A549 (cell line): ENCODE measurements around the gene CEP128.

Source experiments
- CHD4 ChIP-seq: fragments of 200-600 bp; sonication (generic); IDR thresholded peaks from 2 replicates; pipeline ENCODE4 v1.6.1; 2016; ENCODE audit warnings: antibody characterized with exemption, mild to moderate bottlenecking, borderline replicate concordance
- EP300 ChIP-seq, 2 experiments: fragments of >200 bp; sonication (Bioruptor Twin); formaldehyde crosslinking; IDR thresholded peaks; 2 replicates in 1 of 2; 3 replicates in 1 of 2; pipeline ENCODE4 v1.6.1; 2016 to 2017
- ESRRA ChIP-seq: fragments of 150-350 bp; IDR thresholded peaks from 2 replicates; pipeline ENCODE4 v1.6.1; 2014; ENCODE audit warnings: mild to moderate bottlenecking, low read length, borderline replicate concordance
- JUN ChIP-seq, 2 experiments: fragments of >200 bp; sonication (Bioruptor Twin); formaldehyde crosslinking; IDR thresholded peaks; 2 replicates in 1 of 2; 3 replicates in 1 of 2; pipeline ENCODE4 v1.6.1; 2016 to 2017
- POLR2A ChIP-seq: IDR thresholded peaks from 2 replicates; pipeline ENCODE4 v1.6.1; 2012; ENCODE audit warnings: mild to moderate bottlenecking, low read length
- RNF2 ChIP-seq: fragments of 200-600 bp; sonication (generic); IDR thresholded peaks from 2 replicates; pipeline ENCODE4 v1.6.1; 2016; ENCODE audit warnings: low read depth, mild to moderate bottlenecking, antibody characterized with exemption, moderate library complexity, borderline replicate concordance
- TF ChIP-seq, protein P1 (sequence below): fragments of >200 bp; sonication (Bioruptor Twin); formaldehyde crosslinking; IDR thresholded peaks from 3 replicates; pipeline ENCODE4 v1.5.1; 2016
- TF ChIP-seq, protein P2 (sequence below): fragments of 250-450 bp; sonication (Bioruptor Pico); IDR thresholded peaks from 2 replicates; pipeline ENCODE4 v1.5.0; 2021; ENCODE audit warnings: mild to moderate bottlenecking, moderate library complexity, borderline replicate concordance
- TF ChIP-seq, protein P3 (sequence below): fragments of 250-450 bp; sonication (Bioruptor Pico); IDR thresholded peaks from 2 replicates; pipeline ENCODE4 v1.5.0; 2020; ENCODE audit warnings: low read depth, mild to moderate bottlenecking, moderate library complexity
- TF ChIP-seq, protein P4 (sequence below): IDR thresholded peaks from 2 replicates; pipeline ENCODE4 v1.6.1; 2012

DNA sequence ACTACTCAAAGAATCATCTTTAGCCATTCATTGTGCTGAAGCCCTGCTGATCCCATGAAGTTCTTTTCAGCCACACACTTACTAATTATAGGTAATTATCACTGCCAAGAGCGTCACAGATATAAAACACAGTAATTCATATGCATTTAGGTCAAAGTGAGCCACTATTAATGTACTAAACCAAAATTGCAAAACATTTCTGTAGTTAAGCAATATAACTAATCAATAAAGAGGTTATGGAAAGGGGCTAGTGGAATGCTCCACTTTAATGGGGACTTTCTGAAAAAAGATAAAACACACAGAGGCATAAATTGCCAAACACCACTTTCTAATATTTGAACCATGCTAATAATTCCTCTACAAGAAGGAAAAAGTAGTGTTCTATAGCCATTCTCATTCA is 6.8 kb upstream of the CEP128 start:
- TF ChIP-seq, protein P1, sequence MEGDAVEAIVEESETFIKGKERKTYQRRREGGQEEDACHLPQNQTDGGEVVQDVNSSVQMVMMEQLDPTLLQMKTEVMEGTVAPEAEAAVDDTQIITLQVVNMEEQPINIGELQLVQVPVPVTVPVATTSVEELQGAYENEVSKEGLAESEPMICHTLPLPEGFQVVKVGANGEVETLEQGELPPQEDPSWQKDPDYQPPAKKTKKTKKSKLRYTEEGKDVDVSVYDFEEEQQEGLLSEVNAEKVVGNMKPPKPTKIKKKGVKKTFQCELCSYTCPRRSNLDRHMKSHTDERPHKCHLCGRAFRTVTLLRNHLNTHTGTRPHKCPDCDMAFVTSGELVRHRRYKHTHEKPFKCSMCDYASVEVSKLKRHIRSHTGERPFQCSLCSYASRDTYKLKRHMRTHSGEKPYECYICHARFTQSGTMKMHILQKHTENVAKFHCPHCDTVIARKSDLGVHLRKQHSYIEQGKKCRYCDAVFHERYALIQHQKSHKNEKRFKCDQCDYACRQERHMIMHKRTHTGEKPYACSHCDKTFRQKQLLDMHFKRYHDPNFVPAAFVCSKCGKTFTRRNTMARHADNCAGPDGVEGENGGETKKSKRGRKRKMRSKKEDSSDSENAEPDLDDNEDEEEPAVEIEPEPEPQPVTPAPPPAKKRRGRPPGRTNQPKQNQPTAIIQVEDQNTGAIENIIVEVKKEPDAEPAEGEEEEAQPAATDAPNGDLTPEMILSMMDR, result no peak
- no peak for TF ChIP-seq JUN (IDR thresholded peaks at IDR 0.05)
- TF ChIP-seq CHD4, result no peak
- TF ChIP-seq, protein P2, sequence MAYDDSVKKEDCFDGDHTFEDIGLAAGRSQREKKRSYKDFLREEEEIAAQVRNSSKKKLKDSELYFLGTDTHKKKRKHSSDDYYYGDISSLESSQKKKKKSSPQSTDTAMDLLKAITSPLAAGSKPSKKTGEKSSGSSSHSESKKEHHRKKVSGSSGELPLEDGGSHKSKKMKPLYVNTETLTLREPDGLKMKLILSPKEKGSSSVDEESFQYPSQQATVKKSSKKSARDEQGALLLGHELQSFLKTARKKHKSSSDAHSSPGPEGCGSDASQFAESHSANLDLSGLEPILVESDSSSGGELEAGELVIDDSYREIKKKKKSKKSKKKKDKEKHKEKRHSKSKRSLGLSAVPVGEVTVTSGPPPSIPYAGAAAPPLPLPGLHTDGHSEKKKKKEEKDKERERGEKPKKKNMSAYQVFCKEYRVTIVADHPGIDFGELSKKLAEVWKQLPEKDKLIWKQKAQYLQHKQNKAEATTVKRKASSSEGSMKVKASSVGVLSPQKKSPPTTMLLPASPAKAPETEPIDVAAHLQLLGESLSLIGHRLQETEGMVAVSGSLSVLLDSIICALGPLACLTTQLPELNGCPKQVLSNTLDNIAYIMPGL (CRISPR knock-in tag), result no peak
- TF ChIP-seq, protein P3, sequence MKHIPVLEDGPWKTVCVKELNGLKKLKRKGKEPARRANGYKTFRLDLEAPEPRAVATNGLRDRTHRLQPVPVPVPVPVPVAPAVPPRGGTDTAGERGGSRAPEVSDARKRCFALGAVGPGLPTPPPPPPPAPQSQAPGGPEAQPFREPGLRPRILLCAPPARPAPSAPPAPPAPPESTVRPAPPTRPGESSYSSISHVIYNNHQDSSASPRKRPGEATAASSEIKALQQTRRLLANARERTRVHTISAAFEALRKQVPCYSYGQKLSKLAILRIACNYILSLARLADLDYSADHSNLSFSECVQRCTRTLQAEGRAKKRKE (CRISPR knock-in tag), result no peak
- TF ChIP-seq, protein P4, sequence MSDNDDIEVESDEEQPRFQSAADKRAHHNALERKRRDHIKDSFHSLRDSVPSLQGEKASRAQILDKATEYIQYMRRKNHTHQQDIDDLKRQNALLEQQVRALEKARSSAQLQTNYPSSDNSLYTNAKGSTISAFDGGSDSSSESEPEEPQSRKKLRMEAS, result no peak
- no peak for TF ChIP-seq POLR2A
- TF ChIP-seq RNF2, result no peak
- no peak for TF ChIP-seq ESRRA
- TF ChIP-seq EP300 (IDR thresholded peaks at IDR 0.05), result no peak
